Measurements from ENCODE around the gene IPO4.
A peak's percentile ranks its signal among the peaks of the same experiment; 100 is the strongest.

The IPO4 gene

DNA sequence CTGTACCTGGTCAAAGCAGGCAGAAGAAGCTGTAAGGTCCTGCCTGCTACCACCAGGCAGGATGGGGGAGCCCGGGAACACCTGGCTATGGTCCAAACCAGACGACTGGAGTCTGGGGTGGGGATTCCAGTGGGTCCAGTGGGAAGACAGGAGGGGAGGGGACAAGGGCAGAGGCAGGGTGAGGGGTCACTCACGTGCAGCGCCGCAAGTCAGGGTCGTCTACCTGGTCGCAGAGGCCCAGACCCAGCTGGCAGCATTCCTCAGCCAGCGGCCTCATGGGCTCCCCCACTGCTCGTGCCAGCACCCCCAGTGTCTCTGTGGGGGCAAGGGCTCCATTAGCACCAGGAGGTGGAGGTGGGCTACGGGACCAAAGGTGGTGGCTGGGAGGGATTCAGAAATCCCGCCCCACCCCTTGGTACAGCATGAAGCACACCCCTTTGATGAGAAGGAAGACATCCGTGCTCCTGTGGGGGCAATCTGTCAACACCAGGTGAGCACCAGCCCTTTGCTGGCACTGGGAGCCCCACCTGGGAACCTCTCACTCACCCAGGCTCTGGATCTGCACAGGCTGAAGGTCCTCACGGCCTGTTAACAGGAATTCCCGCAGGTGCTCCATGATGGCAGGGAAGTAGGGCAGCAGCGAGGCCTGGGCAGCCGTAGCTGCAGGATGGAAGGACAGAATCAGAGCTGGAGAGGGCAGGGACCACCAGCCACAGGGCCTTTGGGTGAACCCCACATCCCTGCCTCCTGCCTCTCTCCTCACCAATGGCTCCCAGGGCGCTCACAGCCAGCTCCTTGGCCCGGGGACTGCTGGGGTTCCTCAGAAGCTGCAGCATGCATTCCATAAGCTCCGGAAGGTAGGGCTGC is 4.3 kb downstream of the IPO4 start:
- in situ Hi-C loops (cut with HindIII; ENCODE audit: low sequenced_read_pairs): no loop called here
- no peak for DNase-seq (ENCODE audit: low read depth, low spot score)
- no peak overlapping the region for H3K4me3 ChIP-seq (ENCODE audit: low read depth, low read length)
- TF ChIP-seq, protein P1, sequence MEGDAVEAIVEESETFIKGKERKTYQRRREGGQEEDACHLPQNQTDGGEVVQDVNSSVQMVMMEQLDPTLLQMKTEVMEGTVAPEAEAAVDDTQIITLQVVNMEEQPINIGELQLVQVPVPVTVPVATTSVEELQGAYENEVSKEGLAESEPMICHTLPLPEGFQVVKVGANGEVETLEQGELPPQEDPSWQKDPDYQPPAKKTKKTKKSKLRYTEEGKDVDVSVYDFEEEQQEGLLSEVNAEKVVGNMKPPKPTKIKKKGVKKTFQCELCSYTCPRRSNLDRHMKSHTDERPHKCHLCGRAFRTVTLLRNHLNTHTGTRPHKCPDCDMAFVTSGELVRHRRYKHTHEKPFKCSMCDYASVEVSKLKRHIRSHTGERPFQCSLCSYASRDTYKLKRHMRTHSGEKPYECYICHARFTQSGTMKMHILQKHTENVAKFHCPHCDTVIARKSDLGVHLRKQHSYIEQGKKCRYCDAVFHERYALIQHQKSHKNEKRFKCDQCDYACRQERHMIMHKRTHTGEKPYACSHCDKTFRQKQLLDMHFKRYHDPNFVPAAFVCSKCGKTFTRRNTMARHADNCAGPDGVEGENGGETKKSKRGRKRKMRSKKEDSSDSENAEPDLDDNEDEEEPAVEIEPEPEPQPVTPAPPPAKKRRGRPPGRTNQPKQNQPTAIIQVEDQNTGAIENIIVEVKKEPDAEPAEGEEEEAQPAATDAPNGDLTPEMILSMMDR (IDR thresholded peaks at IDR 0.05; ENCODE audit: low read depth, low read length): no peak

DNA sequence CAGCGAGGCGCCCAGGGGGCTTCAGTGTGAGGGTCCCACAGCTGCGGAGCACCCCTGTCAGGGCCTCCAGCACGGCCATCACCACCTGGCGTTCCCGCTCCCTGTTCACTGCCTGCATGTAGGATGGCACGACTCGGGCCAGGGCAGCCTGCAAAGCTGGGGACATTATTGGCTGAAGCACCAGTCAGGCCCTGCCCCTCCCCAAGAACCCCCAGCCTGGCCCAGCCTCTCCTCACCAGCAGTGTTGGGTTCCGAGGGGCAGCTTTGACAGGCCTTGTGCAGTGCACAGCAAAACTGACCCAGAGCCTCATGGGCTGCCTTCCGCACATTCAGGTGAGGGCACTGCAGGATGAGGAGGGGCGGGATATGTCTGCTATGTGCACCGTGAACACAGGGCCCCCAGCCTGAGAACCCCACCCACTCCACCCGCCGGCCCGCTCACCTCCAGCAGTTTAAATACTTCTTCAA is 5.6 kb downstream of the IPO4 start:
- TF ChIP-seq, protein P1 (IDR thresholded peaks at IDR 0.05; ENCODE audit: low read depth, low read length): no peak
- in situ Hi-C loops (cut with HindIII; ENCODE audit: low sequenced_read_pairs): no loop called here
- no peak for DNase-seq (ENCODE audit: low read depth, low spot score)
- H3K4me3 ChIP-seq (ENCODE audit: low read depth, low read length): no peak overlapping the region

DNA sequence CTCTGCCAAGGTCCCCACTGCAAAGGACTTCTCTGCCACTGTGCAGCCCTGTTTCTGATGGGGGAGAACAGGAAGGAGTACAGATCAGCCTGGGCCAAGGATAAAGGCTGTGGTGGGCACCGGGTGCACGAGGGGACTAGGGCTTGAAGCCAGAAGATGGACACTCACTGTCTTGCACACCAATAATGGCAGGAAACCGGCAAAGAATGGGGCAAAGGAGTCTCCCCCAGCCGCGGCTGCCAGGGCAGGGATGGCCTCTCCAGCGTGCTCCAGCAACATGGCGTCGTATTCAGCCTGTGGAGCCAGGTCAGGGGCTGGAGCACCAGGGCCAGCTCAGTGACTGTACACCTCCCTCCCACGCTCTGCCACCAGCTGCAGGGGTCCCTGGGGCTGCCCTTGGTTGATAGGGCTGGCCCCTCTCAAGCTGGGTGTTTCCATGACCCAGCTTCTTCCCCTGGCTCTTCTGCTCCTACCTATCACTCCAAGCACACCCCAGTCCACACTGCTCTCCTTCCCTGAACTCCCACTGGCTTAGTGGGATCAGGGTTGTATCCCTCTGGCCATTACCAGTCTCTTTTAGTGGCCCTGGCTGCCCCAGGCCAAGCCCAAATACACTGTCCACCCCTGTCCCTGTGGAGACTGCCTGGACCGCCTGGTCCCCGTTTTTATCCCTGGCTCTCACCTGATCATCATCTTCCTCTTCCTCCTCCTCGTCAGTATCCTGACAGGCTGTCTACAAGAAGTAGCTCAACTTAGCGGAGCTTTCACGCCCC is 6.3 kb downstream of the IPO4 start:
- in situ Hi-C loops (cut with HindIII; ENCODE audit: low sequenced_read_pairs): no loop called here
- DNase-seq (ENCODE audit: low read depth, low spot score): no peak
- no peak overlapping the region for H3K4me3 ChIP-seq (ENCODE audit: low read depth, low read length)
- TF ChIP-seq, protein P1 (IDR thresholded peaks at IDR 0.05; ENCODE audit: low read depth, low read length): no peak

DNA sequence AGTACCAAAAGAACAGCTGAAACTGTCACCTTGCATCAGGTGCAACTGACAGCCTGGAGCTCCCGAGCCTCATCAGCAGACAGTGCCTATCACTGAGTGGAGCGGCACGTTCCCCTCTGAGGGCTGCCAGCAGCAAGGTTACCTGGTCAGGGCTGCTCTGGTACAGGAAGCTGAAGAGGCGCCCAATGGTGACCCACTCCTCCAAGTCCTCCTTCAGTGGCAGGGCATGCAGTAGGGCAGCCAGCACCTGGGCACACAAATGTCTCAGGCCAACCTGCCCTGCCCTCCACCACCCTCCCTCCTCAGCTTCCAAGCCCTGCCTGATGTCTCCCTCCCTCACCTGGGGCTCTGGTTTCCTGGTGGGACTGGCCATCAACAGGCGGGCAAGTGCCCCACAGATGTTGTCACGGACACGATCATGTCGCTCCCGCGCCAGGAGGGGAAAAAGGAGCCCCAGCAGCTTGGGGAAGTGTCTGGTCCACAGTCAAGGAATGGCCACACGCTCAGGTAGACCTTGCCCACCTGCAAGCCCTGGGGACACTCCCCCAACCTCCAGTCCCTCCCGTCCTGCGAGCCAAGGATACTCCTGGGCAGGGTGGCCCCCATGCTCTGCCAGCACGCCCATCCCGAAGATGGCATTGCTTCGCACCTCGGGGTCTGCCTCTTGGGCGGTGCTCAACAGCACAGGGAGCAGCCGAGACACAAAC is 7.1 kb downstream of the IPO4 start:
- DNase-seq (ENCODE audit: low read depth, low spot score): no peak
- no peak overlapping the region for H3K4me3 ChIP-seq (ENCODE audit: low read depth, low read length)
- in situ Hi-C loops (cut with HindIII; ENCODE audit: low sequenced_read_pairs): no loop called here
- TF ChIP-seq, protein P1 (IDR thresholded peaks at IDR 0.05; ENCODE audit: low read depth, low read length): no peak

DNA sequence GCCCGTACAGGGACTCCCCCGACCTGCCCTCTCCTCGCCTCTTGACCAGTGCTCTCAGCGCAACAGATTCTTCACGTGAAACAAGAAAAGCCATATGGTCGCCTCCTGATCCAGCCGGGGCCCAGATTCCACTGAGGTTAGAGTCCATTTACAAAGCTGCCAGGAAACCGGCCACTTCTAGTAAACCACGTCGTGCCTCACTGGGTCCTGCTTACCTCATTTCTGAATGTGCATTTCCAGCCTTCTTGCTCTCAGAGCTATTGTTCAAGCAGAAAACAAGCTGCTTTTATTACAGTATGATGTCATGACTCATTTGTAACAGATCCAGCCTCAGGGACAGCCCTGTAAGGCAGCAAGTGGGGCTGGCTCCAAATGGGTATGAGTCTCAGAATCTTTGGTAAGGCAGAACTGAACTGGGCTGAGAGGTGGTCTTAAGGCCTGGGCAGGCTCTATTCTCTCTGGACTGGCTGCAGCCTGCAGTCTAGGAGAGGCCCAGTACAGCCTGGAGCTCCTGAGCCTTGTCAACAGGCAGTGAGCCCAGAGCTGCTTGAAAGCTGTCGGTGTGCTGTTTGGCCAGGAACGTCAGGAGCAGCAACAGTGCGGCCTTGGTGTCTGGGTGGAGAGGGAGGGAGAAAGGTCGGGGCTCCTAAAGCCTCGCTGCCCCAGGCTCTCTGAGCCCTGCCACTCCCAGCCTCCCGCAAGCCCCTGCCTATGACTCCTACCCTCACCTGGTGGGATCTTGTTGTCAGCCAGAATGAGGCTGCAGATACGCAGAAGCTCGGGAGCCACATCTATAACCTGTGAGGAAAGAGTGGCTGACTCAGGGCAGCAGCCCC is 8.4 kb downstream of the IPO4 start:
- no peak overlapping the region for H3K4me3 ChIP-seq (ENCODE audit: low read depth, low read length)
- TF ChIP-seq, protein P1 (IDR thresholded peaks at IDR 0.05; ENCODE audit: low read depth, low read length): no peak
- DNase-seq (ENCODE audit: low read depth, low spot score): peak; percentile 90
- in situ Hi-C loops (cut with HindIII; ENCODE audit: low sequenced_read_pairs): no loop called here
